GM18868 (cell line): Measurements from ENCODE around the gene ZC3H12C.
A peak's percentile ranks its signal among the peaks of the same experiment; 100 is the strongest.
"Not testable (repeated sequence)": the region's sequence is repeated elsewhere in the genome, so short reads cannot be mapped to it uniquely, and the experiment has no call there.

Source experiments
- ATAC-seq: cut with Tn5 transposase; IDR thresholded peaks from one replicate; pipeline ENCODE4 v1.9.1; 2021; ENCODE audit warnings: mild to moderate bottlenecking, moderate library complexity; ENCODE audit not compliant: unreplicated experiment

Gene ZC3H12C

DNA sequence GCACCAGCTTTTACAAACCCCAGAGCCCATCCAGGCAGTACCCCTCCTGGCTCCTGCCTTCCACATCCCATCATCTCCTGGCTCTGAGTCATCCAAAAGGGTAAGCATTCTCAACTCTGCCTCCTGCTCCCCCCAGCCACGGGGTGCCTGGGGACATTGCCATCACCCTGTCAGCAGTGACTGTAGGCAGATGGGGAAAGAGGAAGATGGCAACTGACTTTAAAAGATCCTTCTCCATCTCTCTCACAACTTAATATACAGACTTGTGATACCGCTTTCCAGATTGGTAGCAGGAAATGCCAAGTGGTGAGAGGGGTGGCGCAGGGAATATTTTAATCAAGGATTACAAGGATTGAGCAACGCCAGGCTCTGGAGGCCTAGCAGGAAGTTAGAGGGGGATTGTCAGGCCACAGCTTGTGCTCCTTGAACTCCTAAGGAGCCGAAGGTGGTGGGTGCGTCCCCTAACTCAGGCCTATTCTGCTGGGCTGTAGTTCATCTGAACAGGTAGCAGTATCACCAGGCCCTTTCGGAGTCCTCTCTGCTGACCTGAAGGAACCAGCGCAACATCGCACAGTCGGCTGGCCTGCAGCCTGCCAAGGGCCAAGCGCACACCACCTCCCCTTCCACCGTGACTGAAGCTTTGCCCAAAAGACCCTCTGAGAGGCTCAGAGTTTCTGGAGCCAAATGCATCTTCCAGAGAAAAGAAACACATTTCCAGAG lies 83.3 kb downstream of the ZC3H12C start:
- no peak for ATAC-seq

DNA sequence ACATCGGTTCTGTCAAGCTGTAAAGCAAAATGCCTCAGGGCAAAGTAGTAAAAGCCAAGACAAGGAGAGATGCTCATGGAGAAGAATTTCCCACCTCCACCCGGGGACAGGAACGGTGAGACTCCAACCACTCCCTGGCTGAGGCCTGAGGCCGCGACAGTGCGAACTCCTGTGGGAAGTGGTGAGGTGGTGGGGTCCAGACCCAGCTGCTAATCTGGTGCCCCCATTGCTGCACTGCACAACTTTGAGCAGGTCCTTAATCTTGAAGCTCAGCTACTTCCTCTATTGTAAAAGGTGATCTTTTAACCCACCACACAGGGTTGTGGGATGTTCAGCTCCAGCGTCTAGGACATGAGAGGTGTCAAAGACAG lies 83.9 kb downstream of the ZC3H12C start:
- ATAC-seq, result no peak

DNA sequence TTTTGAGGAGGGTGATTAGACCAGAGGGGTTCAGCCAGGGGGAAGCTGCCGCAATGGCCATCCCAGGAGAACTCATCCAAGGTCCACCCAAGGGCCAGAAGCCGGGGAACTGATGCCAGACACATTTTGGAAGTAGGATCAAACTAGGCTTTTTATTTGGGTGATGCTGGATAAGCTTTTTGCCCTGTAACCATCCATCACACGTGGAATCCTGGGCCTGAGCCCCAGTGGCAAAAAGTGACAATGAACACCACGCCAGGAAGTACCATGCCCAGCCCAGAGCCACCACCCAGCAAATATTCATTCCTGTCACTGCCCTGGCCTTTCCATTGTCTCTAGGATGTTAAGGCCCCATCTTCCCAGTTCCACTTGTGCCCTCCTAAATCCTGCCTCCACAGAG lies 85.9 kb downstream of the ZC3H12C start:
- no peak for ATAC-seq

DNA sequence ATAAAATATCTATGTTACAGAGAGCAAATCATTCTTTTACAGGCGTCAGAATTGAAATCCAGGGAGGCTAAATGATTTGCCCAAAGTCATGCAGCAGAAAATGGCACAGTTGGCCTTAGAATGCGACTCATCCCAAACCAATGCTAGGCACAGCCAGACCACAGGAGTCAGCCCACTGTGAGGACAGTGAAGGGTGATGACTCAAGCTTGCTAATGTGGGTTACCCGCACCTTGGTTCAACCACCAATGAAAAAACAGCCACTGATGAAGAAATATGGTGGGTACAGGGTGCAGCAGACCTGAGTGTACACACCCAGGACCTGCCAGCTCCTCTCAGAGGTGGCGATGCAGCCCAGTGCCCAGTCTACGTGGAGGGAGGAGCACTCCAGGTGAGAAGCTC lies 89.7 kb downstream of the ZC3H12C start:
- no peak for ATAC-seq

DNA sequence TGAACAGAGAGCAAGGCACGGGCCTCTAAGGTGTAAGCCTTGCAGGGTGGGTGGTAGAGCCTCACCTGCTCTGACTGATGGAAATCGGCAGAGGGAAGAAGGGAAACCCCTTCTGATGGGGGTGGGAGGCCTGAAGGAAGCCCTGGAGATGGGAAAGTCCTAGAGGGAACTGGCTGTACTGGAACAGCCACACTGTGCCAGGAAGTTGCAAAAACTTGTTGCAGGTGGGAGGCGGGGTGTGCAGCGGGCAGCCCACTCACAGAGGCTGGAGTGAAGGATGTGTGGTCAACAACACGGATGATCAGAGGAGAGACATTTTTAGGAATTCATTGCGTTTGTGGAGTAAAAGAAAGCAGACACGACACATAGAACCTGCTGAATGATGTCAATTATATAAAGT lies 91.3 kb downstream of the ZC3H12C start:
- ATAC-seq, result no peak

DNA sequence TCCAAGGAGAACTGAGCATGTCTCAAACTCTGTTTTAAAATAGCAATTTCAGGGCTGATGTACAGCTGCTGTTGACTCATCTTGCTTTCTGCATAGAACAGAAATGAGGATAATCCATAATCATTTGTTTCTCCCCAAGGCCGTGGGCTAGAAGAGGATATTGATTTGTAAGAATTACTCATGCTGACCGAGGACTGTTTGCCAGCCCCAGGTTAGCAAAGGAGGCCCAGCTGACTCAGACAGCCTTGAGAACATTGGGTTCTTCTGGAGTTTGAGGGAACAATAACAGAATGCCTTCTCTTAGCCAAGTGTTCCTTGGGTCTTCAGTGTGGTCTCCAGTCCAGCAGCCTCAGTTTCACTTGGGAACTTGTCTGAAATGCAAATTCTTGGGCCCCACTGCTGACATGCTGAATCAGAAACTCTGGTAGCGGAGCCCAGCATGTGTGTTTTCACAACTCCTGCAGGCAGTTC lies 92.0 kb downstream of the ZC3H12C start:
- no peak for ATAC-seq

DNA sequence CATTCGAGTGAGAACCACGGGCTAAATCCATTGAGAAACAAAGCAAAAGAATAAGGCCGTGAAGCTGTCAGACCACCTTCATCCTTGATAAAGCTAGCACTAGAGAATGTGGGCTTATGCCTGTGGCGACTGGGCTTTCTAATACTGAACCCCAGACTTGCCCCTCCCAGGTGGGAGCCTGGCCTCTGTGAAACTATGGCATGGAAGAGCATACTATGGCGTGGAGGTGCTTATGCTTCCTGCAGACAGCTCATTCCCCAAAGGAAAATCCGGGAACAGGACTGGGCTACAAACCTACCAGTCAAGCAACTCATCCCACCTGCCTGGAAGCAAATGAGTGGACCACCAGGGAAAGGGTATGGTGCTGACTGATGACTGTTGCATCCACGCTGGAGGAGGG lies 92.4 kb downstream of the ZC3H12C start:
- ATAC-seq, result no peak

DNA sequence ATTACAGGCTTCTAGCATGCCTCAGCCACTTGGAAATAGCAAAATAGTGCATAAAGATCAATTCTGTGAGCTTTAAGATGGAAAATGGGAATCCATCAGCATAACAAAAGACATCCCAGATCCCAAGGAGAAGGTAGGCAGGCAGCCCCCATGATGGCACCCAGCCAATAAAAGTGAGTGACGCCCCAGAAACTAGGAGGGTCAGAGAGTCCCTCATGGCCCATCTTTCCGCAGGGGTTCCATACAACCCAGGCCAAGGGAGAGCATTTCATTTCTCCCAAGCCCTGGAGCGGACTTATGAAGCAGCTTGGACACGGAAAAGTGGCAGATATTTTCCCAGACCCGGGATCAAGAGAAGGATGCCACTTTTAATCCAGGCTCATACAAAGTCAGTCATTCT lies 93.3 kb downstream of the ZC3H12C start:
- no peak for ATAC-seq

DNA sequence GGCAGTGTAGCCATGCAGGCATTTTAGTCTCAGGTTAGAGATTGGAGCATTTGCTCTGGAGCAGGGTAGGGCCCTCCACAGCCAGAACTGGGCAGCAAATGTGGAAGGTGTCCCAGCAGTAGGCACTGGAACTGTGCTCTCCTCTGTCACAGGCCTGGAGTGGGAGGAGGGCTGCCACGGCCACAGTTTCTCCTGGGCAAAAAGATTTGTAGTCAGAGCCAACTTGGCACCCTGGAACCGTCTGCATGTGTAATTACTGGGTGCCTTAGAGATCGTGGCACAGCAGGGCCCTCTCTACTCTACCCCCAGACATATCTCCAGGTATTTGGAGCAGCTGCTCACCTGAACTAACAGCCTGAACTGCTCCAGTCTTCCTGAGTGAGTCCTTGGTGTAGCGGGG lies 93.7 kb downstream of the ZC3H12C start:
- ATAC-seq, result no peak

DNA sequence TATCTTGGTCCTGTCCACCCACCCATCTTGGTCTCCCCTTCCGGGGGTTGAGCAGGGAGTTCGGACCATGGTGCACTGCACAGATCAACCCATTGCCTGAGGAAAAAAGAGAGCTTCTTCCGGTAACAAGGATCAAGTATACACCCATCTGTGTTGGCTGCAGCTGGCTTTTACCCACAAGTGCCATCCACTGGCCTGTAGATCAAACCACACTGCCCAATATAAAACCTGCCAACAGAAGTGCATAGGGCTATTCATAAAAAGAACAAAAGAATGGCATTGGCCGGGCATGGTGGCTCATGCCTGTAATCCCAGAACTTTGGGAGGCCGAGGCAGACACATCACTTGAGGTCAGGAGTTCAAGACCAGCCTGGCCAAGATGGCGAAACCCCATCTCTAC lies 94.5 kb downstream of the ZC3H12C start:
- ATAC-seq, result no peak

DNA sequence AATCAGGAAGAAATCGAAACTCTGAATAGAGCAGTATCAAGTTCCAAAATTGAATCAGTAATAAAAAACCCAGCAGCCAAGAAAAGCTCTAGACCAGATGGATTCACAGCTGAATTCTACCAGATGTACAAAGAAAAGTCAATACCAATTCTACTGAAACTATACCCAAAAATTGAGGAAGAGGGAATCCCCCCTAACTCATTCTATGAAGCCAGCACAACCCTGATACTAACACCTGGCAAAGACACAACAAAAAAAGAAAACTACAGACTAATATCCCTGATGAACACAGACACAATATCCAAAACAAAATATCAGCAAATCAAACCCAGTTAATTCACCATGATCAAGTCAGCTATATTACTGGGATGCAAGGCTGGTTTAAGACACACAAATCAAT lies 97.7 kb downstream of the ZC3H12C start:
- ATAC-seq, result no peak

DNA sequence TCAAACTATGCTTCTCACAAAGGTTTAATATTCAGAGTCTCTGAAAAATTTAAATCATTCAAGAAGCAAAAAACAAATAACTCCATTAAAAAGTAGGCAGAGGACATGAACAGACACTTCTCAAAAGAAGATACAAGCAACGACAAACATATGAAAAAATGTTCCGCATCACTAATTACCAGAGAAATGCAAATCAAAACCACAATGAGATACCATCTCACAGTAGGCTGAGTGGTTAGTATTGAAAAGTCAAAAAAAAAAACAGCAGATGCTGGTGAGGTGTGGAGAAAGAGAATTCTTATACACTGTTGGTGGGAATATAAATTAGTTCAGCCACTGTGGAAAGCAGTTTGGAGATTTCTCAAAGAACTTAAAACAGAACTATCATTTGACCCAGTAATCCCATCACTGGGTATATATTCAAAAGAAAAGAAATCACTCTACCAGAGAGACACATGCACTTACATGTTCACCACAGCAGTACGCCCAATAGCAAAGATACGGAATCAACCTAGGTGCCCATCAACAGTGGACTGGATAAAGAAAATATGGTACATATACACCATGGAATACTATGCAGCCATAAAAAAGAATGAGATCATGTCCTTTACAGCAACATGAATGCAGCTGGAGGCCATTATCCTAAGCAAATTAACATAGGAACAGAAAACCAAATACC lies 99.6 kb downstream of the ZC3H12C start:
- ATAC-seq, result peak; percentile 72

DNA sequence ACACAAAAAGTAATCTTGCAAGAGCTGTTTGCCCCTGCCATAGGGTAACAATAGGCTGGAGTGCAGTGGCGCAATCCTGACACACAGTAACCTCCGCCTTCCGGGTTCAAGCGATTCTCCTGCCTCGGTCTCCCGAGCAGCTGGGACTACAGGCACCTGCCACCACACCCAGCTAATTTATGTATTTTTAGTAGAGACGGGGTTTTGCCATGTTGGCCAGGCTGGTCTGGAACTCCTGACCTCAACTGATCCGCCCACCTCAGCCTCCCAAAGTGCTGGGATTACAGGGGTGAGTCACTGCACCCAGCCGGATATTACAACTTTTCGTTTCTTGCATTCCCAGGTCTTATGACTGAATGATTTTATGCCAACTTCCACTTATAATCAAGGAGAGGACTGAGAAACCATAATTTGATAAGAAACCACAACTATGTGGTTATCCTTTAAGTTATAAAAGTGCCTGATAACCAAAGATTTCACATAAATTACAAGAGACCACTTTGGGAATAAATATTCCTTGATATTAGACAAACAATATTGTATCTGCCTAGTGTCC lies 101.1 kb downstream of the ZC3H12C start:
- not testable (repeated sequence) for ATAC-seq

DNA sequence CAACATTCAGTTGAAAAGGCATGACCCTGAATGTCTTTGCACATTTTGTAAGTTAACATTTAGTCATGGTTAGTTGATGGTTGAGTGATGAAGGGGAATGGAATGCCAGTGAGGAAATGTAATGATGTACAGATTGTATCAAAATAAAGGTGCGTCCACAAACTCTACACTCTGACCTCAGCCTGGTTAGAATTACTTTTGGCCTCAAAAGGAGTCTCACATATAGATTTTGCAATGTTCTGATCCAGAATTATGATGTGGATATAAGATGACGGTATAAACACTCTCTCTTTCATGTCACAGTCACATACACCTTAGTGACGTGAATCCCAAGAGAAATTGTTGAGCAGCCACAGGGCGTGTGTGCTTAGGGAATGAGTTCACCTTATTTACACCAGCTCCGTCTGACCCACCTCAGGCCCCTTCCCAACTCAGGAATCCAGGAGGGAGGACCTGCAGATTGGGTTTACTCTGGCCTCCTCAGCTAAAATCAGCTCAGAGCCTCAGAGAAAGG lies 103.1 kb downstream of the ZC3H12C start:
- ATAC-seq, result no peak

DNA sequence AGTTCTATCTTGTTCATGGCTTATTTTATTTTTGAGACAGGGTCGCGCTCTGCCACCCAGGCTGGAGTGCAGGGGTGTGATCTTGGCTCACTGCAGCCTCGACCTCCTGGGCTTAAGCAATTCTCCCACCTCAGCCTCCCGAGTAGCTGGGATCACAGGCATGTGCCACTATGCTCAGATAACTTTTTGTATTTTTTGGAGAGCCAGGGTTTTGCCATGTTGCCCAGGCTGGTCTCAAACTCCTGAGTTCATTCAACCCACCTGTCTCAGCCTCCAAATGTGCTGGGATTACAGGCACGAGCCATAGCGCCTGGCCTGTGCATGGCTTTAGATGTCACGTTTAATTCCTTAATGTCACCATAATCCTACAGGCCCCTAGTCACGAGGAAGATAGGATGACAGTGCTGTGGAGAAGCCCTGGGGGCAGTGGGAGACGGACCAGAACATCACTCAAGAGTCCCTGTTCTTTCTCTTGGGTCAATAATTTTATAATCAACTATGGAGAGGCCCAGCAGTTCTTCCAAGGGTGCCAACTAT lies 103.8 kb downstream of the ZC3H12C start:
- ATAC-seq, result no peak

DNA sequence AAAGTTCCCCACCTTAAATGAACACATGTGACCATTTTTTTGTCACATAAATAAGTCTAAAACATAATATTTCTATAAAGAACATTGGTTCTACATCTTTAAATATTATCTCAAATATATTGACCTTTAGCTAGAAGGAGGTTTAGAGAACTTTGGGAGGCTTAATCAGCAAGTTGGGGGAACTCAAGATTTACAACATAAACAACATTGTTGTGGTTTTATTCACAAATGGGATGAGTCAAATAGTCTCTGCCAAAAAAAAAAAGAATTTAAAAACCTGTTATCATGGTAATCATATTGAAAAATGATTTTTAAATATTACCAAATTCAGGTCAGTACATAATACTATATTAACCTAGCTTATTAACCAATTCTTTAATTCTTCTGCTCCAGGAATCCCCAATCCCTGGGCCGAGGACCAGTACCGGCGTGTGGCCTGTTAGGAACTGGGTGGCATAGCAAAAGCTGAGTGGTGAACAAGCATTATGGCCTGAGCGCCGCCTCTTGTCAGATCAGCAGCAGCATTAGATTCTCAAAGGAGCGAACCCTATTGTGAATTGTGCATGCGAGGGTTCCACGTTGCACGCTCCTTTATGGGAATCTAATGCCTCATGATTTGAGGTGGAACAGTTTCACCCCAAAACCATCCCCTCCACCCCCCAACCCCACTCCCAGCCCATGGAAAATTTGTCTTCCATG lies 105.0 kb downstream of the ZC3H12C start:
- no peak for ATAC-seq

DNA sequence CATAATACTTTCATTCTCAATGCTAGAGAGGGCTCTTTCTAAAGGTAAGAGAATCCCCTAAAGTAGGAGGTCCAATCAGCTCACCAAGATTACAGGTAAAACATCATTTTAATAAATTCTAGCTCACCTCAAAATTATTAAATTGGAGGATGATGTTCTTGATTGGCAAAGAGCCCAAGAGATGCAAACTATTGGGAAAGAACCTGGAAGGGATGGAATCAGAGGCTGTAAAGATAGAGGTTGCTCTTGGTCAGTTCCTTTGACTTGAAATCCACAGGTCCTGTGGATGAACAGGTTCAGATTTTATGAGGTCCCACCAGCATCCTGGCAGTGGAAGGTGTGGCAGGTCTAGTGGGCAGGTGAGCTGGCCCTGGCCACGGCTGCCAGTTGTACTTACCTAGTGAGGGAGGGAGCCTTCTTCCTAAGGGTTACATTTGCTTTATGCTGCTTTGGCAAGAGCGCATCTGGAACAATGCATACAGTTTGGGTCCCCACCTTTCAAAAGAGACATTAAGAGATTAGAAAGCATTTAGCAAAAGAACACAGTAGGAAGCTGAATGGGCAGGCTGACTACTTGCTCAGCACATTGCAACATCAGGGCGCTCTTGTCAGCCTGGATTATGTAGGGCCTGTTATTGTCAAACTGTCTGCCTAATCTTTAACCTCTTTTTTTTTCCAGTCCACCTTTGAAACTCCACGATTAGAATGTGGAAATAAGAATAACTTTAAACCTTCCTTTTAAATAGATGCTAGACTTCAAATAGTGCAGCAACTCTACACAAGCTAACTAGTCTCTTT lies 106.2 kb downstream of the ZC3H12C start:
- no peak for ATAC-seq

DNA sequence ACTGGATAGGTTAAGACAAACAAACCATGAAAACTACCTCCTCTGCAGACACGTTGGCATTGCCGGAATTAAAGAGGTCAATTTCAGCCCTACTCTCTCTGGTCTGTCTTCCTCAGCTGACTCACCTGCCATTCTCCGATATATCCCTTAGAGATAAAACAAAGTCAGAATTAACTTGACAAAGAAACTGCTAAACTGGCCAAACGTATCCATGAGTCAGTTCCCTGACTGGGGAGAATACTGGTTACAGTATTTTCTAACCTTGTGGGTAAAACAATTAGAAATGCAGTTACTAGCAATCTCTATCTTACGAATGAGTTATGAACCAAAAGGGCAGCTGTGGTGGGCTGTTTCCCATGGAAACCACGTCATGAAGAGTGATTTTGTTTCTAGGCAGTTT lies 107.0 kb downstream of the ZC3H12C start:
- ATAC-seq, result no peak

DNA sequence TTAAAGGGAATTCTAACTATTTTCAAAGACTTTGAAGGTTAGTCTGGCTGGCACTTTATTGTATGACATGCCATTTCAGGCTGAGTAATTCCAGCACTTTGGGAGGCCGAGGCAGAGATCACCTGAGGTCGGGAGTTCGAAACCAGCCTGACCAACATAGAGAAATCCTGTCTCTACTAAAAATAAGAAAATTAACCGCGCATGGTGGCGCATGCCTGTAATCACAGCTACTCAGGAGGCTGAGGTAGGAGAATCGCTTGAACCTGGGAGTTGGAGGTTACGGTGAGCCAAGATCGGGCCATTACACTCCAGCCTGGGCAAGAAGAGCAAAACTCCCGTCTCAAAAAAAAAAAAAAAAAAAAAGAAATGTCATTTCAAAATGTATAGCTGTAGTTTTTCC lies 107.6 kb downstream of the ZC3H12C start:
- no peak for ATAC-seq

DNA sequence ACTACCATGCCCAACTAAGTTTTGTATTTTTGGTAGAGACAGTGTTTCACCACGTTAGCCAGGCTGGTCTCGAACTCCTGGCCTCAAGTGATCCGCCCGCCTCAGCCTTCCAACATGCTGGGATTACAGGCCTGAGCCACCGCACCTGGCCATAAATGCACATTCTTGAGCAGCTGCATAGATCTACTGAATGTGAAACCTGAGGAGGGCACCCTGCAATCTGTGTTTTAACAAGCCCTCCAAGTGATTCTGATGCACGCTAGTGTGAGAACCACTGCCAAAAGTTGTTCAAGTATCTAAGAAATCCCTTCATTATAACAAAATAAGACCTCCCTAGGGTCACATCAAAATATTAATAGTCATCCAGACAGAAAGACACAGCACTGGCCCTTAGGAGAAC lies 113.9 kb downstream of the ZC3H12C start:
- no peak for ATAC-seq
